Measurements from ENCODE around the gene SEMA4B. TPM values are rescaled to one million over a fixed set of nuclear protein-coding genes. Genes with fewer than 3 reads are reported as not detected.

SEMA4B gene
- total and polyA plus RNA-seq, 3 experiments from 2014 or later = 6.9 to 10.1 (median 8.8) TPM

- H3K9me3 Mint-ChIP-seq = no peaks in the 10 kb centered on the region
- peak overlapping the region in 3 of 7 donors; percentile 47 to 87 (median 58) for H3K4me3 Mint-ChIP-seq
- peaks cover 21% of the 10 kb centered on the region for H3K4me1 ChIP-seq (ENCODE audit: insufficient read depth, low read length)
- peak overlapping the region in 3 of 8 donors; percentile 4 to 35 (median 34) for H3K27ac Mint-ChIP-seq
- H3K36me3 ChIP-seq (ENCODE audit: insufficient read depth, low read length) = no peaks in the 10 kb centered on the region
- peaks cover 0 to 15% (median 0%) of the 10 kb centered on the region in 3 donors for H3K36me3 Mint-ChIP-seq
- no peaks in the 10 kb centered on the region for H3K27me3 ChIP-seq (ENCODE audit: insufficient read depth, low read length, poor library complexity, severe bottlenecking)
- ChIA-PET CTCF (interaction anchor here (1.3 to 4.1 kb wide), 2 partner anchors 12 to 669 kb away, joined by 3 to 14 read pairs; partner anchors contain the start of gene TTLL13), POLR2A (no interaction called here)
- H3K4me3 ChIP-seq (ENCODE audit: low read length) = no peak overlapping the region
- H3K27ac ChIP-seq (ENCODE audit: low read depth, low read length) = no peak overlapping the region
- no peak for DNase-seq
- H3K27me3 Mint-ChIP-seq = no peaks in the 10 kb centered on the region
- no peaks in the 10 kb centered on the region for H3K9me3 ChIP-seq (ENCODE audit: low read length)
- H3K4me1 Mint-ChIP-seq = peaks cover 27 to 32% (median 27%) of the 10 kb centered on the region in 3 donors
Measured at GRCh38 chr15:90262426-90262825, 61.3 kb downstream of the SEMA4B start.

GRCh38 chr15:90264671-90265070 lies 63.5 kb downstream of the SEMA4B start:
- Histone ChIP-seq H3K27me3 (ENCODE audit: insufficient read depth, low read length, poor library complexity, severe bottlenecking) (no peaks in the 10 kb centered on the region), H3K9me3 (ENCODE audit: low read length) (no peaks in the 10 kb centered on the region), H3K36me3 (ENCODE audit: insufficient read depth, low read length) (peaks cover 3% of the 10 kb centered on the region), H3K4me1 (ENCODE audit: insufficient read depth, low read length) (peaks cover 37% of the 10 kb centered on the region), H3K4me3 (ENCODE audit: low read length) (peak overlapping the region; percentile 87), H3K27ac (ENCODE audit: low read depth, low read length) (peak overlapping the region; percentile 96)
- Mint-ChIP-seq H3K9me3 (no peaks in the 10 kb centered on the region), H3K4me3 (peak overlapping the region; percentile 94 to 99 (median 96)), H3K36me3 (peaks cover 0 to 29% (median 8%) of the 10 kb centered on the region in 3 donors), H3K27ac (peak overlapping the region; percentile 95 to 100 (median 100)), H3K4me1 (peaks cover 39 to 48% (median 47%) of the 10 kb centered on the region in 3 donors), H3K27me3 (no peaks in the 10 kb centered on the region)
- DNase-seq = peak in 1 of 5 donors; percentile 15
- CTCF ChIA-PET = no interaction called here
- POLR2A ChIA-PET = no interaction called here

GRCh38 chr15:90265271-90266060 lies 64.3 kb downstream of the SEMA4B start, which contains the start of gene NGRN:
Gene NGRN (plus strand): TSS chr15:90265672. CDS start chr15:90265713, 41 bp downstream.
- H3K4me3 Mint-ChIP-seq = peak within 1 kb of the TSS; percentile 94 to 99 (median 96)
- Histone ChIP-seq H3K27ac (ENCODE audit: low read depth, low read length) (peak within 1 kb of the TSS; percentile 96), H3K9me3 (ENCODE audit: low read length) (no peaks in the 10 kb centered on the region), H3K4me1 (ENCODE audit: insufficient read depth, low read length) (peaks cover 44% of the 10 kb centered on the region), H3K4me3 (ENCODE audit: low read length) (peak within 1 kb of the TSS; percentile 87), H3K36me3 (ENCODE audit: insufficient read depth, low read length) (peaks cover 11% of the 10 kb centered on the region), H3K27me3 (ENCODE audit: insufficient read depth, low read length, poor library complexity, severe bottlenecking) (no peaks in the 10 kb centered on the region)
- H3K4me1 Mint-ChIP-seq = peaks cover 47 to 56% (median 53%) of the 10 kb centered on the region in 3 donors
- H3K27me3 Mint-ChIP-seq = no peaks in the 10 kb centered on the region
- DNase-seq = peak; percentile 85 to 95 (median 92)
- peak within 1 kb of the TSS; percentile 95 to 100 (median 100) for H3K27ac Mint-ChIP-seq
- ChIA-PET CTCF (interaction anchor here (1.0 to 1.6 kb wide), 5 partner anchors 32 to 666 kb away, joined by 3 to 8 read pairs (median 5); partner anchors contain the start of genes CIB1, GDPGP1 and HDDC3), POLR2A (interaction anchor here (0.6 to 1.8 kb wide), 8 partner anchors 32 to 667 kb away, joined by 3 to 15 read pairs (median 5); partner anchors contain the start of genes CIB1, GDPGP1, HDDC3 and IQGAP1)
- no peaks in the 10 kb centered on the region for H3K9me3 Mint-ChIP-seq
- H3K36me3 Mint-ChIP-seq = peaks cover 3 to 37% (median 15%) of the 10 kb centered on the region in 3 donors

GRCh38 chr15:90266061-90266431 lies 64.9 kb downstream of the SEMA4B start:
- Histone ChIP-seq H3K27ac (ENCODE audit: low read depth, low read length) (peak overlapping the region; percentile 96), H3K4me1 (ENCODE audit: insufficient read depth, low read length) (peaks cover 45% of the 10 kb centered on the region), H3K9me3 (ENCODE audit: low read length) (no peaks in the 10 kb centered on the region), H3K36me3 (ENCODE audit: insufficient read depth, low read length) (peaks cover 17% of the 10 kb centered on the region), H3K4me3 (ENCODE audit: low read length) (peak overlapping the region; percentile 87), H3K27me3 (ENCODE audit: insufficient read depth, low read length, poor library complexity, severe bottlenecking) (no peaks in the 10 kb centered on the region)
- peak overlapping the region; percentile 95 to 100 (median 100) for H3K27ac Mint-ChIP-seq
- peaks cover 50 to 62% (median 58%) of the 10 kb centered on the region in 3 donors for H3K4me1 Mint-ChIP-seq
- ChIA-PET POLR2A (interaction anchor here (0.5 to 1.8 kb wide), 9 partner anchors 32 to 666 kb away, joined by 3 to 15 read pairs (median 4); partner anchors contain the start of genes CIB1, GDPGP1, HDDC3 and IQGAP1), CTCF (interaction anchor here (1.0 to 1.6 kb wide), 5 partner anchors 32 to 666 kb away, joined by 3 to 8 read pairs (median 5); partner anchors contain the start of genes CIB1, GDPGP1 and HDDC3)
- peak in 3 of 5 donors; percentile 8 to 61 (median 54) for DNase-seq
- H3K27me3 Mint-ChIP-seq = no peaks in the 10 kb centered on the region
- no peaks in the 10 kb centered on the region for H3K9me3 Mint-ChIP-seq
- H3K4me3 Mint-ChIP-seq = peak overlapping the region; percentile 94 to 99 (median 96)
- H3K36me3 Mint-ChIP-seq = peaks cover 4 to 43% (median 16%) of the 10 kb centered on the region in 3 donors

- Mint-ChIP-seq H3K27ac (peak overlapping the region; percentile 95 to 100 (median 100)), H3K4me1 (peaks cover 54 to 66% (median 62%) of the 10 kb centered on the region in 3 donors), H3K4me3 (peak overlapping the region; percentile 94 to 99 (median 96)), H3K9me3 (no peaks in the 10 kb centered on the region), H3K27me3 (no peaks in the 10 kb centered on the region), H3K36me3 (peaks cover 4 to 48% (median 18%) of the 10 kb centered on the region in 3 donors)
- Histone ChIP-seq H3K27ac (ENCODE audit: low read depth, low read length) (peak overlapping the region; percentile 96), H3K4me3 (ENCODE audit: low read length) (peak overlapping the region; percentile 87), H3K36me3 (ENCODE audit: insufficient read depth, low read length) (peaks cover 21% of the 10 kb centered on the region), H3K9me3 (ENCODE audit: low read length) (no peaks in the 10 kb centered on the region), H3K27me3 (ENCODE audit: insufficient read depth, low read length, poor library complexity, severe bottlenecking) (no peaks in the 10 kb centered on the region), H3K4me1 (ENCODE audit: insufficient read depth, low read length) (peaks cover 49% of the 10 kb centered on the region)
- peak in 2 of 5 donors; percentile 5 to 12 for DNase-seq
- ChIA-PET CTCF (interaction anchor here (1.0 to 1.6 kb wide), 5 partner anchors 33 to 665 kb away, joined by 3 to 8 read pairs (median 5); partner anchors contain the start of genes CIB1, GDPGP1 and HDDC3), POLR2A (interaction anchor here (0.5 to 1.8 kb wide), 6 partner anchors 33 to 220 kb away, joined by 3 to 15 read pairs (median 6); partner anchors contain the start of genes CIB1, GDPGP1 and SEMA4B)
Measured at GRCh38 chr15:90266485-90266884, 65.4 kb downstream of the SEMA4B start.

- no peaks in the 10 kb centered on the region for H3K9me3 Mint-ChIP-seq
- peak overlapping the region in 7 of 8 donors; percentile 14 to 100 (median 77) for H3K27ac Mint-ChIP-seq
- peaks cover 4 to 67% (median 23%) of the 10 kb centered on the region in 3 donors for H3K36me3 Mint-ChIP-seq
- peaks cover 62 to 82% (median 81%) of the 10 kb centered on the region in 3 donors for H3K4me1 Mint-ChIP-seq
- no peaks in the 10 kb centered on the region for H3K27me3 ChIP-seq (ENCODE audit: insufficient read depth, low read length, poor library complexity, severe bottlenecking)
- peaks cover 54% of the 10 kb centered on the region for H3K4me1 ChIP-seq (ENCODE audit: insufficient read depth, low read length)
- no peak overlapping the region for H3K4me3 ChIP-seq (ENCODE audit: low read length)
- no peak for DNase-seq
- peak overlapping the region; percentile 72 to 99 (median 95) for H3K4me3 Mint-ChIP-seq
- POLR2A ChIA-PET = interaction anchor here (0.5 kb wide), 1 partner anchor 22 kb away, joined by 3 read pairs; no protein-coding TSS in a partner anchor
- peaks cover 33% of the 10 kb centered on the region for H3K36me3 ChIP-seq (ENCODE audit: insufficient read depth, low read length)
- no peaks in the 10 kb centered on the region for H3K27me3 Mint-ChIP-seq
- H3K9me3 ChIP-seq (ENCODE audit: low read length) = no peaks in the 10 kb centered on the region
- CTCF ChIA-PET = interaction anchor here (1.0 to 1.8 kb wide), 5 partner anchors 15 to 52 kb away, joined by 3 to 4 read pairs (median 3); partner anchors contain the start of genes CIB1 and GDPGP1
- no peak overlapping the region for H3K27ac ChIP-seq (ENCODE audit: low read depth, low read length)
Measured at GRCh38 chr15:90268415-90268814, 67.3 kb downstream of the SEMA4B start.

- H3K27ac Mint-ChIP-seq = peak overlapping the region; percentile 10 to 89 (median 52)
- H3K4me1 Mint-ChIP-seq = peaks cover 55 to 69% (median 66%) of the 10 kb centered on the region in 3 donors
- peaks cover 43% of the 10 kb centered on the region for H3K4me1 ChIP-seq (ENCODE audit: insufficient read depth, low read length)
- no peaks in the 10 kb centered on the region for H3K27me3 Mint-ChIP-seq
- no peak overlapping the region for H3K27ac ChIP-seq (ENCODE audit: low read depth, low read length)
- H3K4me3 ChIP-seq (ENCODE audit: low read length) = no peak overlapping the region
- no peaks in the 10 kb centered on the region for H3K27me3 ChIP-seq (ENCODE audit: insufficient read depth, low read length, poor library complexity, severe bottlenecking)
- H3K36me3 Mint-ChIP-seq = peaks cover 4 to 77% (median 26%) of the 10 kb centered on the region in 3 donors
- no peaks in the 10 kb centered on the region for H3K9me3 Mint-ChIP-seq
- CTCF ChIA-PET = interaction anchor here (0.6 to 0.9 kb wide), 2 partner anchors 40 to 201 kb away, joined by 3 to 4 read pairs; no protein-coding TSS in a partner anchor
- POLR2A ChIA-PET = no interaction called here
- peak overlapping the region in 5 of 7 donors; percentile 8 to 80 (median 58) for H3K4me3 Mint-ChIP-seq
- H3K36me3 ChIP-seq (ENCODE audit: insufficient read depth, low read length) = peaks cover 33% of the 10 kb centered on the region
- no peaks in the 10 kb centered on the region for H3K9me3 ChIP-seq (ENCODE audit: low read length)
- no peak for DNase-seq
Measured at GRCh38 chr15:90270502-90271150, 69.5 kb downstream of the SEMA4B start.
